ENCODE data around the gene P2RY12. TPM values are rescaled to one million over a fixed set of nuclear protein-coding genes. Genes with fewer than 3 reads are reported as not detected.

Gene P2RY12
- total and polyA plus RNA-seq, 10 of the 15 experiments (the other 5 are each of a cell fraction or from before 2014, with no cell fraction given): 0.27 to 1.0 (median 0.66) TPM; not detected in 2

GRCh38 chr3:151412989-151413388 is 28.4 kb upstream of the P2RY12 start:
- 27% methylated on average over 5 of the region's 5 CpGs for WGBS (ENCODE audit: insufficient coverage, insufficient replicate concordance, low lambda C conversion rate, missing lambda C conversion rate)
- Histone ChIP-seq H3K79me2 (ENCODE audit: control insufficient read depth, insufficient read depth, low read length) (no peaks in the 10 kb centered on the region), H3K4me3 (no peak overlapping the region), H3K36me3 (ENCODE audit: control insufficient read depth in 2 of 2, insufficient read depth in 2 of 2, low read length in 1 of 2) (no peaks in the 10 kb centered on the region), H3K9ac (ENCODE audit: control insufficient read depth, insufficient read depth, low read length) (no peak overlapping the region), H2AFZ (ENCODE audit: control insufficient read depth, low read depth, low read length) (no peak overlapping the region), H3K4me2 (ENCODE audit: control insufficient read depth, insufficient read depth) (no peak overlapping the region), H3K9me3 (replicated peaks; ENCODE audit: control insufficient read depth, insufficient read depth, low read length) (no peaks in the 10 kb centered on the region; the same call in 2 of the 3 replicates), H4K20me1 (ENCODE audit: control insufficient read depth, insufficient read depth) (no peaks in the 10 kb centered on the region), H3K27me3 (replicated peaks in 1 of 2; ENCODE audit: control insufficient read depth in 2 of 2, insufficient read depth in 2 of 2, low read length in 1 of 2) (no peaks in the 10 kb centered on the region; a peak in 2 of 4 replicates), H3K4me1 (ENCODE audit: control insufficient read depth, insufficient read depth, low read length) (no peaks in the 10 kb centered on the region), H3K27ac (ENCODE audit: control insufficient read depth, insufficient read depth) (no peak overlapping the region)
- ATAC-seq (no peak), FAIRE-seq (no peak), DNase-seq (ENCODE audit: low read depth, low spot score) (no peak)
- TF ChIP-seq CTCF (IDR thresholded peaks at IDR 0.05 in 2 of 3, conservative IDR thresholded peaks at IDR 0.05 in 1 of 3; ENCODE audit: control insufficient read depth in 2 of 3, extremely low read depth in 1 of 3, insufficient read depth in 1 of 3, low read depth in 3 of 3, low read length in 3 of 3): peak in 2 of 3 experiments; percentile 9 to 23; a peak in 1 of 6 replicates
- no peak for TF ChIP-seq KLF5 (IDR thresholded peaks at IDR 0.05; ENCODE audit: partially characterized antibody)
- intact Hi-C loops (cut with micrococcal nuclease; ENCODE audit: unreplicated experiment) (no loop called here), in situ Hi-C loops (cut with MboI) (no loop called here)
- CTCF ChIA-PET: interaction anchor here (1.7 kb wide), 1 partner anchor 14 kb away, joined by 5 read pairs; no protein-coding TSS in a partner anchor
- POLR2A ChIA-PET: no interaction called here
- no TSS peak for BruUV-seq (replicated peaks)
- SMC1A ChIA-PET (ENCODE audit: uncharacterized antibody, unreplicated experiment): interaction anchor here (1.1 kb wide), 1 partner anchor 33 kb away, joined by 7 read pairs; no protein-coding TSS in a partner anchor
- RAD21 ChIA-PET (ENCODE audit: unreplicated experiment): no interaction called here

DNA sequence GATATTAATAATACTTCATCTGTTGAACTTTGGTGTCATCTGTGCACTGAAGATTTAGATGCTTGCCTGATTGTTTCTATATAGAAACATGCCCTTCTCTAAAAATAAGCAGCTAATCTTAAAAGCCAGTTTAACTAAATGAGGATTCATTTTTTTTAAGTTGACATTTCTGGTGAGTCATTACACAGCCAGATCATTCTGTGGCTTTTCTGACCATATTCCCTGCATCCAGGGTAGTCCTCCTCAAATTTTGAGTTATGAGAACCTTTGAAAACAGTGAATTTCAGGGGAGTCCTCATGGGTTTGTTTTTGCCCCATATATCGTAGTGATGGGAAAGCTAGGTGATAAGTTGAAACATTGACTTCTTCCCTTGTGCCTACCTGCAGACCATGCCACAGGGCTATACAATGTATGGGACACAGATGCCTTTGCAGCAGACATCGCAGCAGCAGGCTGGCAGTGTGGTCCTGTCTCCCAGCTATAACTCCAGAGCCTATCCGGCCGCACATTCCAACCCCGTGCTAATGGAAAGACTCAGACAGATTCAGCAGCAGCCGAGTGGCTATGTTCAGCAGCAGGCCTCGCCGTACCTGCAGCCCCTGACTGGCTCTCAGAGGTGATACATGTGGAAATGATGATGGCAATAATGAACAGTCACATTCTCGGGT is 26.5 kb upstream of the P2RY12 start:
- no peak overlapping the region for H3K4me3 ChIP-seq
- H3K9ac ChIP-seq (ENCODE audit: control insufficient read depth, insufficient read depth, low read length): no peak overlapping the region
- in situ Hi-C loops (cut with MboI): no loop called here
- H3K9me3 ChIP-seq (replicated peaks; ENCODE audit: control insufficient read depth, insufficient read depth, low read length): no peaks in the 10 kb centered on the region; the same call in 2 of the 3 replicates
- no peak for ATAC-seq
- no peaks in the 10 kb centered on the region for H3K36me3 ChIP-seq (ENCODE audit: control insufficient read depth in 2 of 2, insufficient read depth in 2 of 2, low read length in 1 of 2)
- ChIA-PET CTCF (interaction anchor here (0.9 to 1.2 kb wide), 2 partner anchors 29 to 119 kb away, joined by 3 read pairs; no protein-coding TSS in a partner anchor), SMC1A (ENCODE audit: uncharacterized antibody, unreplicated experiment) (interaction anchor here (1.0 kb wide), 1 partner anchor 31 kb away, joined by 3 read pairs; no protein-coding TSS in a partner anchor), RAD21 (ENCODE audit: unreplicated experiment) (no interaction called here), POLR2A (no interaction called here)
- H2AFZ ChIP-seq (ENCODE audit: control insufficient read depth, low read depth, low read length): no peak overlapping the region
- intact Hi-C loops (cut with micrococcal nuclease; ENCODE audit: unreplicated experiment): no loop called here
- 34% methylated on average over 9 of the region's 9 CpGs for WGBS (ENCODE audit: insufficient coverage, insufficient replicate concordance, low lambda C conversion rate, missing lambda C conversion rate)
- no peaks in the 10 kb centered on the region for H3K4me1 ChIP-seq (ENCODE audit: control insufficient read depth, insufficient read depth, low read length)
- H4K20me1 ChIP-seq (ENCODE audit: control insufficient read depth, insufficient read depth): no peaks in the 10 kb centered on the region
- FAIRE-seq: no peak
- DNase-seq (ENCODE audit: low read depth, low spot score): no peak
- no TSS peak for BruUV-seq (replicated peaks)
- H3K79me2 ChIP-seq (ENCODE audit: control insufficient read depth, insufficient read depth, low read length): no peaks in the 10 kb centered on the region
- no peak overlapping the region for H3K4me2 ChIP-seq (ENCODE audit: control insufficient read depth, insufficient read depth)
- H3K27ac ChIP-seq (ENCODE audit: control insufficient read depth, insufficient read depth): no peak overlapping the region
- no peaks in the 10 kb centered on the region; a peak in 2 of 4 replicates for H3K27me3 ChIP-seq (replicated peaks in 1 of 2; ENCODE audit: control insufficient read depth in 2 of 2, insufficient read depth in 2 of 2, low read length in 1 of 2)
- TF ChIP-seq CBX5 (IDR thresholded peaks at IDR 0.05; ENCODE audit: low read depth) (no peak), ATF7 (IDR thresholded peaks at IDR 0.05; ENCODE audit: low read depth) (no peak), DPF2 (IDR thresholded peaks at IDR 0.05) (no peak), RFX5 (IDR thresholded peaks at IDR 0.05; ENCODE audit: low read depth, low read length) (no peak), SIN3A (IDR thresholded peaks at IDR 0.05; ENCODE audit: low read depth, low read length) (no peak), MXI1 (IDR thresholded peaks at IDR 0.05; ENCODE audit: low read depth, low read length) (no peak), RUNX3 (IDR thresholded peaks at IDR 0.05; ENCODE audit: low read length) (no peak), SMAD5 (IDR thresholded peaks at IDR 0.05; ENCODE audit: low read depth) (no peak), MTA2 (IDR thresholded peaks at IDR 0.05; ENCODE audit: low read depth) (no peak), ZNF384 (IDR thresholded peaks at IDR 0.05; ENCODE audit: borderline replicate concordance, low read depth, low read length) (no peak)
- TF ChIP-seq, protein P1, sequence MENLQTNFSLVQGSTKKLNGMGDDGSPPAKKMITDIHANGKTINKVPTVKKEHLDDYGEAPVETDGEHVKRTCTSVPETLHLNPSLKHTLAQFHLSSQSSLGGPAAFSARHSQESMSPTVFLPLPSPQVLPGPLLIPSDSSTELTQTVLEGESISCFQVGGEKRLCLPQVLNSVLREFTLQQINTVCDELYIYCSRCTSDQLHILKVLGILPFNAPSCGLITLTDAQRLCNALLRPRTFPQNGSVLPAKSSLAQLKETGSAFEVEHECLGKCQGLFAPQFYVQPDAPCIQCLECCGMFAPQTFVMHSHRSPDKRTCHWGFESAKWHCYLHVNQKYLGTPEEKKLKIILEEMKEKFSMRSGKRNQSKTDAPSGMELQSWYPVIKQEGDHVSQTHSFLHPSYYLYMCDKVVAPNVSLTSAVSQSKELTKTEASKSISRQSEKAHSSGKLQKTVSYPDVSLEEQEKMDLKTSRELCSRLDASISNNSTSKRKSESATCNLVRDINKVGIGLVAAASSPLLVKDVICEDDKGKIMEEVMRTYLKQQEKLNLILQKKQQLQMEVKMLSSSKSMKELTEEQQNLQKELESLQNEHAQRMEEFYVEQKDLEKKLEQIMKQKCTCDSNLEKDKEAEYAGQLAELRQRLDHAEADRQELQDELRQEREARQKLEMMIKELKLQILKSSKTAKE (IDR thresholded peaks at IDR 0.05; ENCODE audit: low read depth, poor library complexity, severe bottlenecking): no peak
